K562 (cell line): ENCODE results near the gene KCNJ9. TPM values are rescaled to one million over a fixed set of nuclear protein-coding genes. Genes with fewer than 3 reads are reported as not detected.

Experiments used
- ATF1 ChIP-seq, 2 experiments: fragments of 450-650 bp in 1 of 2; IDR thresholded peaks; 2 replicates each; pipeline ENCODE4 v1.6.1; 2016; ENCODE audit warnings: missing compliant biosample characterization in 1 of 2, missing genetic modification characterization in 1 of 2
- CTBP1 ChIP-seq: fragments of 450-650 bp; IDR thresholded peaks from 2 replicates; pipeline ENCODE4 v1.6.1; 2016; ENCODE audit warnings: borderline replicate concordance
- FOXJ2 ChIP-seq: fragments of 200-800 bp; sonication (Bioruptor generic); IDR thresholded peaks from 2 replicates; pipeline ENCODE4 v1.6.1; 2016; ENCODE audit warnings: missing genetic modification characterization, missing compliant biosample characterization
- HDGF ChIP-seq: fragments of 450-650 bp; IDR thresholded peaks from 2 replicates; pipeline ENCODE4 v1.6.1; 2016
- HMGN3 ChIP-seq: IDR thresholded peaks from 2 replicates; pipeline ENCODE4 v1.6.1; 2011; ENCODE audit warnings: borderline replicate concordance, low read depth, mild to moderate bottlenecking, mixed read lengths, low read length; ENCODE audit not compliant: insufficient read length; ENCODE audit errors: extremely low read depth
- MBD2 ChIP-seq: sonication (generic); IDR thresholded peaks from 2 replicates; pipeline ENCODE4 v1.6.1; 2016; ENCODE audit warnings: low read depth, borderline replicate concordance
- NBN ChIP-seq: fragments of 450-650 bp; IDR thresholded peaks from 2 replicates; pipeline ENCODE4 v1.6.1; 2016; ENCODE audit warnings: low read depth, mild to moderate bottlenecking
- NR2C1 ChIP-seq, 2 experiments: fragments of 450-650 bp; IDR thresholded peaks; 2 replicates each; pipeline ENCODE4 v1.6.1; 2017; ENCODE audit warnings: mild to moderate bottlenecking in 2 of 2, antibody characterized with exemption in 1 of 2, inconsistent platforms in 1 of 2, missing compliant biosample characterization in 1 of 2, missing genetic modification characterization in 1 of 2
- PHTF2 ChIP-seq: fragments of 250-450 bp; sonication (Bioruptor Pico); IDR thresholded peaks from 2 replicates; pipeline ENCODE4 v1.5.0; 2021; ENCODE audit warnings: mild to moderate bottlenecking
- SIN3A ChIP-seq, 2 experiments: fragments of 150-350 bp in 1 of 2; IDR thresholded peaks; 2 replicates each; pipeline ENCODE4 v1.6.1; 2011 to 2016; ENCODE audit warnings: borderline replicate concordance in 2 of 2, low read depth in 2 of 2, low read length in 2 of 2, mild to moderate bottlenecking in 2 of 2, moderate library complexity in 2 of 2; ENCODE audit not compliant: control insufficient read depth in 1 of 2
- SIX5 ChIP-seq, 2 experiments: IDR thresholded peaks; 2 replicates each; pipeline ENCODE4 v1.6.1; 2011; ENCODE audit warnings: low read length in 2 of 2, borderline replicate concordance in 1 of 2, low read depth in 1 of 2, mild to moderate bottlenecking in 1 of 2, moderate library complexity in 1 of 2; ENCODE audit not compliant: insufficient read depth in 1 of 2
- ZNF224 ChIP-seq: sonication (generic); formaldehyde crosslinking; IDR thresholded peaks from 2 replicates; pipeline ENCODE4 v1.8.0; 2022; ENCODE audit warnings: mild to moderate bottlenecking, missing genetic modification reagents
- polyA plus RNA-seq, 8 experiments: library from polyadenylated mRNA; depleted of rRNA in 4 of 8; stranded (reverse) in 5 of 8; unstranded in 3 of 8; fragments of >200 nt; fragmentation: Nextera tagmentation in 2 of 8; fragmentation: Illumina TruSeq in 1 of 8; extraction: Ambion mirVana in 2 of 8; extraction: Trizol in 1 of 8; gene quantifications; 2 replicates each; pipeline versions ENCODE4 v1.2.1 to v1.2.3, GENCODE V29; 2011 to 2014; ENCODE audit warnings: inconsistent platforms in 1 of 8, missing spikeins in 1 of 8
- total RNA-seq, 7 experiments: library from RNA; depleted of rRNA in 6 of 7; stranded (reverse); fragments of >200 nt in 6 of 7; fragmentation: Illumina TruSeq in 2 of 7; extraction: Trizol in 2 of 7; gene quantifications; 2 replicates each; pipeline versions ENCODE4 v1.2.1 to v1.2.3, GENCODE V29; 2011 to 2021; ENCODE audit warnings: low replicate concordance in 1 of 7
- TF ChIP-seq, protein P1 (sequence below): fragments of 250-450 bp; sonication (Bioruptor Pico); IDR thresholded peaks from 2 replicates; pipeline ENCODE4 v1.8.0; 2022; ENCODE audit warnings: inconsistent platforms
- TF ChIP-seq, protein P2 (sequence below), 2 experiments: fragments of 450-650 bp; IDR thresholded peaks; 2 replicates each; pipeline ENCODE4 v1.6.1; 2016; ENCODE audit warnings: mild to moderate bottlenecking in 2 of 2, borderline replicate concordance in 1 of 2, low read depth in 1 of 2, moderate library complexity in 1 of 2
- TF ChIP-seq, protein P3 (sequence below): IDR thresholded peaks from 2 replicates; pipeline ENCODE4 v1.6.1; 2016; ENCODE audit warnings: missing genetic modification characterization, missing compliant biosample characterization

Gene KCNJ9
- total and polyA plus RNA-seq, 9 of the 15 experiments (the other 6 are each of a cell fraction or from before 2014, with no cell fraction given) = not detected

DNA sequence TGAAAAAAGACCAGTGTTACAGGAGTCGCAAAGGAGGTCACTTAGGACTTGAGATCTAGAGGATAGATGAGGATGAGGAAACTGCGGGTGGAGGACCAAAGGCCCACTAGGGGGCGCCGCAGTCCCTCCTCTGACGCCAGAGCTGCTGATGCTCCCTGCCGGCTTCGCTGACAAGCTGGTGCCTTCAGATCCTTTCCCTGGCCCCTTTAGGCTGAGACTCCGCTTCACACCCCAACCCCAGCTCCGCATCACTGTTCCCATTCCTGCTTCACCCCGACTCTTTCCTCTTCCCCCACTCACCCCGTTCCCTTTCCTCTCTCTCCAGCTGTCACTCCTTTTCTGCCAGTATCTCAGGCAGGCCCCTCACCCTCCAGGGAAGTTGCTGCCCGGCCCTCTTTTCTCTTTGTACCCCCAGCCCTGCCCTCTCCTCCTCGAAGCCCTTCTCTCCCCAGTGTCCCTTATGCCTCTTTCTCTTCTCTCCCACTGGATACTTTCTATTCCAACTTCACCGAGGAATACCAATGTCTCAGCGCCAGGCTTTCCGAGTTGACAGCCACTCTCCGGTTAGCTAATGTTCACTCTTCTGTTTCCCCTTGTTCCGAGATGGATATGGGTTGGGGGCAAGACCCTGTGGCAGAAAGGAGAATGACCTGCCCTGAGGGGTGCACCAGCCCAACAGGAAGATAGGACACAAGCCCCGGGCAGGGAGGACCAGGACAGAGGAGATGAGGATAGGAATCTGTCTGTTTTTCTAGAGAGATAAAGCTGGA lies 4.5 kb downstream of the KCNJ9 start (continued):
- TF ChIP-seq, protein P1, sequence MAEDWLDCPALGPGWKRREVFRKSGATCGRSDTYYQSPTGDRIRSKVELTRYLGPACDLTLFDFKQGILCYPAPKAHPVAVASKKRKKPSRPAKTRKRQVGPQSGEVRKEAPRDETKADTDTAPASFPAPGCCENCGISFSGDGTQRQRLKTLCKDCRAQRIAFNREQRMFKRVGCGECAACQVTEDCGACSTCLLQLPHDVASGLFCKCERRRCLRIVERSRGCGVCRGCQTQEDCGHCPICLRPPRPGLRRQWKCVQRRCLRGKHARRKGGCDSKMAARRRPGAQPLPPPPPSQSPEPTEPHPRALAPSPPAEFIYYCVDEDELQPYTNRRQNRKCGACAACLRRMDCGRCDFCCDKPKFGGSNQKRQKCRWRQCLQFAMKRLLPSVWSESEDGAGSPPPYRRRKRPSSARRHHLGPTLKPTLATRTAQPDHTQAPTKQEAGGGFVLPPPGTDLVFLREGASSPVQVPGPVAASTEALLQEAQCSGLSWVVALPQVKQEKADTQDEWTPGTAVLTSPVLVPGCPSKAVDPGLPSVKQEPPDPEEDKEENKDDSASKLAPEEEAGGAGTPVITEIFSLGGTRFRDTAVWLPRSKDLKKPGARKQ (CRISPR knock-in tag) = no peak
- no peak for TF ChIP-seq MBD2
- TF ChIP-seq SIN3A (IDR thresholded peaks at IDR 0.05; ENCODE audit: borderline replicate concordance in 2 of 2, control insufficient read depth in 1 of 2, low read depth in 2 of 2, low read length in 2 of 2) = no peak
- no peak for TF ChIP-seq ATF1 (CRISPR knock-in tag; IDR thresholded peaks at IDR 0.05)
- TF ChIP-seq ATF1 (tag; IDR thresholded peaks at IDR 0.05) = peak; percentile 74
- TF ChIP-seq PHTF2 (CRISPR knock-in tag) = no peak
- TF ChIP-seq NBN = no peak
- TF ChIP-seq SIX5 (IDR thresholded peaks at IDR 0.05; ENCODE audit: borderline replicate concordance in 1 of 2, insufficient read depth in 1 of 2, low read depth in 1 of 2, low read length in 2 of 2) = no peak
- TF ChIP-seq, protein P2, sequence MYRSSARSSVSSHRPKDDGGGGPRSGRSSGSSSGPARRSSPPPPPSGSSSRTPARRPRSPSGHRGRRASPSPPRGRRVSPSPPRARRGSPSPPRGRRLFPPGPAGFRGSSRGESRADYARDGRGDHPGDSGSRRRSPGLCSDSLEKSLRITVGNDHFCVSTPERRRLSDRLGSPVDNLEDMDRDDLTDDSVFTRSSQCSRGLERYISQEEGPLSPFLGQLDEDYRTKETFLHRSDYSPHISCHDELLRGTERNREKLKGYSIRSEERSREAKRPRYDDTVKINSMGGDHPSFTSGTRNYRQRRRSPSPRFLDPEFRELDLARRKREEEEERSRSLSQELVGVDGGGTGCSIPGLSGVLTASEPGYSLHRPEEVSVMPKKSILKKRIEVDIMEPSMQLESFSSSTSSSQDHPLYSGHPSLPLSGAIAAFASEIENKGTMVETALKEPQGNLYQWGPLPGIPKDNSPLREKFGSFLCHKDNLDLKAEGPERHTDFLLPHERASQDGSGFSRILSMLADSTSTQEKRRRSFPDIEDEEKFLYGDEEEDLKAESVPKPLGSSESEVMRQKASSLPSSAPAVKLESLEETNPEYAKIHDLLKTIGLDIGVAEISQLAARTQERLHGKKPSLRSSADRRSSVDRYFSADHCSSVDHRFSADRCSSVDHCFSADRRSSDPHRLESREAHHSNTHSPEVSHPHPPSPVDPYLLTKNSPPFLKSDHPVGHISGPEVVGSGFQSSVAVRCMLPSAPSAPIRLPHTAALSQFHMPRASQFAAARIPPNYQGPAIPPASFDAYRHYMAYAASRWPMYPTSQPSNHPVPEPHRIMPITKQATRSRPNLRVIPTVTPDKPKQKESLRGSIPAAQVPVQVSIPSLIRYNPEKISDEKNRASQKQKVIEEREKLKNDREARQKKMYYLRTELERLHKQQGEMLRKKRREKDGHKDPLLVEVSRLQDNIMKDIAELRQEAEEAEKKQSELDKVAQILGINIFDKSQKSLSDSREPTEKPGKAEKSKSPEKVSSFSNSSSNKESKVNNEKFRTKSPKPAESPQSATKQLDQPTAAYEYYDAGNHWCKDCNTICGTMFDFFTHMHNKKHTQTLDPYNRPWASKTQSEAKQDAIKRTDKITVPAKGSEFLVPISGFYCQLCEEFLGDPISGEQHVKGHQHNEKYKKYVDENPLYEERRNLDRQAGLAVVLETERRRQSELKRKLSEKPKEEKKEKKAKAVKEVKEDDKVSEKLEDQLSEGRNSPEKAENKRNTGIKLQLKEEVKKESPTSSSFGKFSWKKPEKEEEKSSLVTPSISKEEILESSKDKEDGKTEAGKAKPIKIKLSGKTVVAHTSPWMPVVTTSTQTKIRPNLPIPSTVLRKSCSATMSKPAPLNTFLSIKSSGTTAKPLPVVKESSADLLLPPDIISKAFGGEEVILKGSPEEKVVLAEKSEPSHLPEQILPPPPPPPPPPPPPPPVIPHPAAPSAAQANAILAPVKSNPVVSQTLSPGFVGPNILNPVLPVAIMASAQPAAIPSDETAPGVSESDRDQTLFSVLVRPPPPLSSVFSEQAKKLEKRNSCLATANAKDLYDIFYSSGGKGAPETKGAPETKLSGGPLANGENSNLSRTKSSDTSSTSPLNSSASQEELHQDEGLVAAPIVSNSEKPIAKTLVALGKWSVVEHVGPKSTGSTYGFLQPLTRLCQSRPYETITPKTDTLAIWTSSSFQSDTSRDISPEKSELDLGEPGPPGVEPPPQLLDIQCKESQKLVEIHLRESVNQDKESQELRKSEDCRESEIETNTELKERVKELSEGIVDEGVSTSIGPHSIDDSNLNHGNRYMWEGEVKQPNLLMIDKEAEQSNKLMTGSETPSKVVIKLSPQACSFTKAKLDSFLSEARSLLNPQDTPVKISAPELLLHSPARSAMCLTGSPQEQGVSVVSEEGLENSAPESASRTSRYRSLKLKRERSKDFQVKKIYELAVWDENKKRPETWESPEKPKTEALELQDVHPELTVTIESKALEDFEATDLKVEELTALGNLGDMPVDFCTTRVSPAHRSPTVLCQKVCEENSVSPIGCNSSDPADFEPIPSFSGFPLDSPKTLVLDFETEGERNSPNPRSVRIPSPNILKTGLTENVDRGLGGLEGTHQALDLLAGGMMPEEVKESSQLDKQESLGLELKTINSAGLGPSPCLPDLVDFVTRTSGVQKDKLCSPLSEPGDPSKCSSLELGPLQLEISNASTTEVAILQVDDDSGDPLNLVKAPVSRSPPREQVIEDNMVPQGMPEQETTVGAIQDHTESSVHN (IDR thresholded peaks at IDR 0.05; ENCODE audit: borderline replicate concordance in 1 of 2, low read depth in 1 of 2) = no peak
- TF ChIP-seq, protein P3, sequence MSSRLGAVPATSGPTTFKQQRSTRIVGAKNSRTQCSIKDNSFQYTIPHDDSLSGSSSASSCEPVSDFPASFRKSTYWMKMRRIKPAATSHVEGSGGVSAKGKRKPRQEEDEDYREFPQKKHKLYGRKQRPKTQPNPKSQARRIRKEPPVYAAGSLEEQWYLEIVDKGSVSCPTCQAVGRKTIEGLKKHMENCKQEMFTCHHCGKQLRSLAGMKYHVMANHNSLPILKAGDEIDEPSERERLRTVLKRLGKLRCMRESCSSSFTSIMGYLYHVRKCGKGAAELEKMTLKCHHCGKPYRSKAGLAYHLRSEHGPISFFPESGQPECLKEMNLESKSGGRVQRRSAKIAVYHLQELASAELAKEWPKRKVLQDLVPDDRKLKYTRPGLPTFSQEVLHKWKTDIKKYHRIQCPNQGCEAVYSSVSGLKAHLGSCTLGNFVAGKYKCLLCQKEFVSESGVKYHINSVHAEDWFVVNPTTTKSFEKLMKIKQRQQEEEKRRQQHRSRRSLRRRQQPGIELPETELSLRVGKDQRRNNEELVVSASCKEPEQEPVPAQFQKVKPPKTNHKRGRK (tag) = peak; percentile 79
- no peak for TF ChIP-seq HDGF
- no peak for TF ChIP-seq HMGN3
- no peak for TF ChIP-seq ZNF224 (CRISPR knock-in tag)
- peak; percentile 62 for TF ChIP-seq CTBP1
- no peak for TF ChIP-seq FOXJ2 (tag)
- TF ChIP-seq NR2C1 (IDR thresholded peaks at IDR 0.05) = no peak
- no peak for TF ChIP-seq NR2C1 (tag; IDR thresholded peaks at IDR 0.05)
